Muscle of leg (tissue), 11 donors: ENCODE results near the gene MRPS5. TPM values are rescaled to one million over a fixed set of nuclear protein-coding genes. Genes with fewer than 3 reads are reported as not detected.
"Not testable (repeated sequence)": the region's sequence is repeated elsewhere in the genome, so short reads cannot be mapped to it uniquely, and the experiment has no call there.

Experiments used
- DNase-seq: peaks from one replicate; pipeline ENCODE4 v3.0.0; 2013
- H3K27ac ChIP-seq: one replicate; pipeline ENCODE4 v1.5.1; 2013; ENCODE audit warnings: mild to moderate bottlenecking, low read length, control low read depth
- H3K27me3 ChIP-seq: one replicate; pipeline ENCODE4 v1.6.1; 2013; ENCODE audit warnings: low read length; ENCODE audit not compliant: control insufficient read depth, insufficient read depth
- H3K36me3 ChIP-seq: one replicate; pipeline ENCODE4 v1.6.1; 2013; ENCODE audit warnings: low read length; ENCODE audit not compliant: control insufficient read depth, insufficient read depth
- H3K4me1 ChIP-seq: one replicate; pipeline ENCODE4 v1.6.1; 2013; ENCODE audit warnings: low read length; ENCODE audit not compliant: control insufficient read depth, insufficient read depth
- H3K4me3 ChIP-seq: one replicate; pipeline ENCODE4 v1.5.1; 2013; ENCODE audit warnings: low read length, control low read depth
- H3K9me3 ChIP-seq: replicated peaks from 2 replicates; pipeline ENCODE4 v1.6.1; 2013; ENCODE audit warnings: low read depth, low read length; ENCODE audit not compliant: control insufficient read depth
- WGBS: methylation state at CpG from one replicate; pipeline ENCODE4 v1.1.5; 2013; ENCODE audit warnings: missing lambda C conversion rate; ENCODE audit not compliant: insufficient coverage; 5-methylcytosine and 5-hydroxymethylcytosine counted together
- polyA plus RNA-seq, 8 donors: library from polyadenylated mRNA; unstranded; fragments of 120-200 nt; gene quantifications; one replicate each; pipeline versions ENCODE4 v1.2.1 to v1.2.3, GENCODE V29; 2013; ENCODE audit warnings: inconsistent platforms in 1 of 8, low replicate concordance in 1 of 8; ENCODE audit not compliant: insufficient read length in 8 of 8, insufficient read depth in 1 of 8
- total RNA-seq: library from RNA; stranded (reverse); fragments of 120-200 nt; gene quantifications from one replicate; pipeline ENCODE4 v1.2.4, GENCODE V29; 2013

Gene MRPS5
- total and polyA plus RNA-seq, 9 donors: 44.3 to 67.0 (median 50.8) TPM

DNA sequence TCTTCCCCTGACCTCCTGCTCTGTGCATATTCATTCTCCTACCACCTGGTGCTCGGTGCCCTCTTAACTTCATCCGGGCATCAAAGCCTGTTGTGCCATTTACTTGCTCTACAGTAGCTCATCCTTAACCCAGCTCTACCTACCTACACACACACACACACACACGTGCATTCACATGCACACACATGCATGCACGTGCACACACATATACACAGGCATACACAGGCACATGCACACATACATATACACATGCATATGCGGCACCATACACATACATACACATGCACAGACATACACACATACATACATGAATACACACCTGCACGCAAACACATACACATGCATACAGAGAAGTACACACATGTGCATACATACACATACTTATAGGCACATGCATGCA lies 81.6 kb downstream of the MRPS5 start:
- DNase-seq: no peak
- peaks cover 42% of the 10 kb centered on the region for H3K4me1 ChIP-seq
- H3K4me3 ChIP-seq: no peak overlapping the region
- 70% methylated on average over 6 of the region's 6 CpGs for WGBS
- no peaks in the 10 kb centered on the region for H3K36me3 ChIP-seq
- H3K27me3 ChIP-seq: peaks cover 4% of the 10 kb centered on the region
- H3K9me3 ChIP-seq: no peaks in the 10 kb centered on the region
- no peak overlapping the region for H3K27ac ChIP-seq

DNA sequence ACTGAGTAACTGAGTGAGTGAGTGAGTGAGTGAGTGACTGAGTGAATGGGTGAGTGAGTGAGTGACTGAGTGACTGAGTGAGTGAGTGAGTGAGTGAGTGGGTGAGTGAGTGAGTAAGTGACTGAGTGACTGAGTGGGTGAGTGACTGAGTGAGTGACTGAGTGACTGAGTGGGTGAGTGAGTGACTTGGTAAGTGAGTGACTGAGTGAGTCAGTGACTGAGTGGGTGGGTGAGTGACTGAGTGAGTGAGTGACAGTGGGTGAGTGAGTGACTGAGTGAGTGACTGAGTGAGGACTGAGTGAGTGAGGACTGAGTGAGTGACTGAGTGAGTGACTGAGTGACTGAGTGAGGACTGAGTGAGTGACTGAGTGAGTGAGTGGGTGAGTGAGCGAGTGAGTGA lies 82.2 kb downstream of the MRPS5 start:
- 80% methylated on average over 1 of the region's 1 CpG for WGBS
- H3K4me3 ChIP-seq: no peak overlapping the region
- no peaks in the 10 kb centered on the region for H3K9me3 ChIP-seq
- H3K27ac ChIP-seq: no peak overlapping the region
- no peaks in the 10 kb centered on the region for H3K36me3 ChIP-seq
- peaks cover 40% of the 10 kb centered on the region for H3K4me1 ChIP-seq
- H3K27me3 ChIP-seq: peaks cover 7% of the 10 kb centered on the region
- no peak for DNase-seq

DNA sequence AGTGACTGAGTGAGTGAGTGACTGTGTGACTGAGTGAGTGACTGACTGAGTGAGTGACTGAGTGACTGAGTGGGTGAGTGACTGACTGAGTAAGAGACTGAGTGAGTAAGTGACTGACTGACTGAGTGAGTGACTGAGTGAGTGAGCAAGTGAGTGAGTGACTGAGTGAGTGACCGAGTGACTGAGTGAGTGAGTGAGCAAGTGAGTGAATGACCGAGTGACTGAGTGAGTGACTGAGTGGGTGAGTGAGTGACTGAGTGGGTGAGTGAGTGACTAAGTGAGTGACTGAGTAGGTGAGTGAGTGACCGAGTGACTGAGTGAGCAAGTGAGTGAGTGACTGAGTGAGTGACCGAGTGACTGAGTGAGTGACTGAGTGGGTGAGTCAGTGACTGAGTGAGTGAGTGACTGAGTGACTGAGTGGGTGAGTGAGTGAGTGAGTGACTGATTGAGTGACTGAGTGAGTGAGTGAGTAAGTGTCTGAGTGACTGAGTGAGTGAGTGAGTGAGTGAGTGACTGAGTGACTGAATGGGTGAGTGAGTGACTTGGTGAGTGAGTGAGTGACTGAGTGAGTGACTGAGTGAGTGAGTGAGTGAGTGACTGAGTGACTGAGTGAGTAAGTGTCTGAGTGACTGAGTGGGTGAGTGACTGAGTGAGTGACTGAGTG lies 82.8 kb downstream of the MRPS5 start:
- peaks cover 12% of the 10 kb centered on the region for H3K27me3 ChIP-seq
- peaks cover 34% of the 10 kb centered on the region for H3K4me1 ChIP-seq
- H3K4me3 ChIP-seq: no peak overlapping the region
- H3K36me3 ChIP-seq: no peaks in the 10 kb centered on the region
- DNase-seq: no peak
- no peak overlapping the region for H3K27ac ChIP-seq
- H3K9me3 ChIP-seq: no peaks in the 10 kb centered on the region
- 98% methylated on average over 4 of the region's 4 CpGs for WGBS

DNA sequence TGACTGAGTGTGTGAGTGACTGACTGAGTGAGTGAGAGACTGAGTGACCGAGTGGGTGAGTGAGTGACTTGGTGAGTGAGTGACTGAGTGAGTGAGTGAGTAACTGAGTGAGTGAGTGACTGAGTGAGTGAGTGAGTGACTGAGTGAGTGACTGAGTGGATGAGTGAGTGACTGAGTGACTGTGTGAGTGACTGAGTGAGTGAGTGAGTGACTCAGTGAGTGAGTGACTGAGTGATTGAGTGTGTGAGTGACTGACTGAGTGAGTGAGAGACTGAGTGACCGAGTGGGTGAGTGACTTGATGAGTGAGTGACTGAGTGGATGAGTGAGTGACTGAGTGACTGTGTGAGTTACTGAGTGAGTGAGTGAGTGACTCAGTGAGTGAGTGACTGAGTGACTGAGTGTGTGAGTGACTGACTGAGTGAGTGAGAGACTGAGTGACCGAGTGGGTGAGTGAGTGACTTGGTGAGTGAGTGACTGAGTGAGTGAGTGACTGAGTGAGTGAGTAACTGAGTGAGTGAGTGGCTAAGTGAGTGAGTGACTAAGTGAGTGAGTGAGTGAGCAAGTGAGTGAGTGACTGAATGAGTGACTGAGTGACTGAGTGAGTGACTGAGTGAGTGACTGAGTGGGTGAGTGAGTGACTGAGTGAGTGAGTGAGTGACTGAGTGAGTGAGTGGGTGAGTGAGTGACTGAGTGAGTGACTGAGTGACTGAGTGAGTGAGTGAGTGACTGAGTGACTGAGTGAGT lies 83.6 kb downstream of the MRPS5 start:
- not testable (repeated sequence) for H3K36me3 ChIP-seq, H3K4me3 ChIP-seq, DNase-seq, H3K9me3 ChIP-seq, H3K27ac ChIP-seq
- H3K27me3 ChIP-seq: peaks cover 15% of the 10 kb centered on the region
- peaks cover 26% of the 10 kb centered on the region for H3K4me1 ChIP-seq
- WGBS: 93% methylated on average over 3 of the region's 3 CpGs

DNA sequence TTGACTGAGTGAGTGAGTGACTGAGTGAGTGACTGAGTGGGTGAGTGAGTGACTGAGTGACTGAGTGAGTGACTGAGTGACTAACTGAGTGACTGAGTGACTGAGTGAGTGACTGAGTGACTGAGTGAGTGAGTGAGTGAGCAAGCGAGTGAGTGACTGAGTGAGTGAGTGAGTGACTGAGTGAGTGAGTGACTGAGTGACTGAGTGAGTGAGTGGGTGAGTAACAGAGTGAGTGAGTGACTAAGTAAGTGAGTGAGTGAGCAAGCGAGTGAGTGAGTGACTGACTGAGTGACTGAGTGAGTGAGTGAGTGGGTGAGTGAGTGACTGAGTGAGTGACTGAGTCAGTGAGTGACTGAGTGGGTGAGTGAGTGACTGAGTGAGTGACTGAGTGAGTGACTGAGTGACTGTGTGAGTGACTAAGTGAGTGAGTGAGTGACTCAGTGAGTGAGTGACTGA lies 84.2 kb downstream of the MRPS5 start:
- no peaks in the 10 kb centered on the region for H3K9me3 ChIP-seq
- peaks cover 20% of the 10 kb centered on the region for H3K27me3 ChIP-seq
- H3K4me1 ChIP-seq: peaks cover 20% of the 10 kb centered on the region
- WGBS: 88% methylated on average over 2 of the region's 2 CpGs
- no peak overlapping the region for H3K4me3 ChIP-seq
- no peak overlapping the region for H3K27ac ChIP-seq
- no peaks in the 10 kb centered on the region for H3K36me3 ChIP-seq
- no peak for DNase-seq

DNA sequence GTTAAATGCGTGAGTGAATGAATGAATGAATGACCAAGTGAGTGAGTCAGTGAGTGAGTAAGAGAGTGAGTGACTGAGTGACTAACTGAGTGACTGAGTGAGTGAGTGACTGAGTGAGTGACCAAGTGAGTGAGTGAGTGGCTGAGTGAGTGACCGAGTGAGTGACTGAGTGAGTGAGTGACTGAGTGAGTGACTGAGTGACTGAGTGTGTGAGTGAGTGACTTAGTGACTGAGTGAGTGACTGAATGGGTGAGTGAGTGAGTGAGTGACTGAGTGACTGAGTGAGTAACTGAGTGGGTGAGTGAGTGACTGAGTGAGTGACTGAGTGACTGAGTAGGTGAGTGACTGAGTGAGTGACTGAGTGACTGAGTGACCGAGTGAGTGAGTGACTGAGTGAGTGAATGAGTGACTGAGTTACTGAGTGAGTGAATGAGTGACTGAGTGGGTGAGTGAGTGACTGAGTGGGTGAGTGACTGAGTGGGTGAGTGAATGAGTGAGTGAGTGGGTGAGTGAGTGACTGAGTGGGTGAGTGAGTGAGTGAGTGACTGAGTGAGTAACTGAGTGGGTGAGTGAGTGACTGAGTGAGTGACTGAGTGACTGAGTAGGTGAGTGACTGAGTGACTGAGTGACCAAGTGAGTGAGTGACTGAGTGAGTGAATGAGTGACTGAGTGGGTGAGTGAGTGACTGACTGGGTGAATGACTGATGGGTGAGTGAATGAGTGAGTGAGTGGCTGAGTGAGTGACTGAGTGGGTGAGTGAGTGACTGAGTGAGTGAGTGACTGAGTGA lies 84.8 kb downstream of the MRPS5 start:
- no peak for DNase-seq
- H3K9me3 ChIP-seq: no peaks in the 10 kb centered on the region
- 92% methylated on average over 3 of the region's 3 CpGs for WGBS

More for the DNA sequence above, 84.8 kb downstream of the MRPS5 start:
- peaks cover 26% of the 10 kb centered on the region for H3K27me3 ChIP-seq
- no peak overlapping the region for H3K4me3 ChIP-seq
- H3K36me3 ChIP-seq: no peaks in the 10 kb centered on the region
- no peak overlapping the region for H3K27ac ChIP-seq
- H3K4me1 ChIP-seq: peaks cover 14% of the 10 kb centered on the region

Other genes starting within 250 kb of the MRPS5 start
- gene MAL, start 96.1 kb downstream of the MRPS5 start, total RNA-seq: 2.4 TPM
- gene MAL, start 96.1 kb downstream of the MRPS5 start, polyA plus RNA-seq: 10 to 100 TPM in 1 of 8 donors, 1 to 10 TPM in 7; 3.0 to 15.9 (median 3.4) TPM
- 23.0 TPM for gene ZNF514, start 38.0 kb upstream of the MRPS5 start, total RNA-seq
- gene ZNF514, start 38.0 kb upstream of the MRPS5 start, polyA plus RNA-seq: 10 to 100 TPM; 11.9 to 19.6 (median 15.9) TPM
- 8.2 TPM for gene ZNF2, start 44.0 kb upstream of the MRPS5 start, total RNA-seq
- gene ZNF2, start 44.0 kb upstream of the MRPS5 start, polyA plus RNA-seq: 1 to 10 TPM; 4.1 to 6.8 (median 5.5) TPM
- 6.2 TPM for gene ZNF892, start 85.7 kb upstream of the MRPS5 start, total RNA-seq
- gene ZNF892, start 85.7 kb upstream of the MRPS5 start, polyA plus RNA-seq: 1 to 10 TPM; 1.3 to 3.4 (median 2.0) TPM
- gene PROM2, start 152.6 kb upstream of the MRPS5 start, total RNA-seq: 0.66 TPM
- 1 to 10 TPM in 4 of 8 donors, under 1 TPM in 4; 0.37 to 2.5 (median 0.91) TPM for gene PROM2, start 152.6 kb upstream of the MRPS5 start, polyA plus RNA-seq
- gene KCNIP3, start 175.5 kb upstream of the MRPS5 start, total RNA-seq: 5.8 TPM
- gene KCNIP3, start 175.5 kb upstream of the MRPS5 start, polyA plus RNA-seq: 1 to 10 TPM; 5.5 to 8.9 (median 7.2) TPM